Neural progenitor cell (in vitro differentiated cells): Measurements from ENCODE around the gene CPNE1. TPM values are rescaled to one million over a fixed set of nuclear protein-coding genes. Genes with fewer than 3 reads are reported as not detected.

Experiments
- DNase-seq: peaks from one replicate; pipeline ENCODE4 v3.0.0-alpha.2; 2016; ENCODE audit warnings: low spot score
- H2AFZ ChIP-seq: fragments of 200-600 bp; sonication (generic); replicated peaks from 2 replicates; pipeline ENCODE4 v1.6.1; 2016; ENCODE audit warnings: antibody characterized with exemption
- H3F3A ChIP-seq: fragments of 200-600 bp; sonication (generic); 2 replicates; pipeline ENCODE4 v1.6.1; 2016; ENCODE audit warnings: antibody characterized with exemption, low read depth
- H3K27ac ChIP-seq: fragments of 200-600 bp; sonication (generic); 2 replicates; pipeline ENCODE4 v1.5.1; 2016; ENCODE audit warnings: mild to moderate bottlenecking
- H3K27me3 ChIP-seq: fragments of 200-600 bp; sonication (generic); 2 replicates; pipeline ENCODE4 v1.6.1; 2016; ENCODE audit warnings: mild to moderate bottlenecking, moderate library complexity
- H3K36me3 ChIP-seq: fragments of 200-600 bp; sonication (generic); 2 replicates; pipeline ENCODE4 v1.5.1; 2016
- H3K4me1 ChIP-seq: fragments of 200-600 bp; sonication (generic); 2 replicates; pipeline ENCODE4 v1.6.1; 2016; ENCODE audit warnings: mixed run types
- H3K4me2 ChIP-seq: fragments of 200-600 bp; sonication (generic); 2 replicates; pipeline ENCODE4 v1.6.1; 2016
- H3K4me3 ChIP-seq: fragments of 200-600 bp; sonication (generic); 2 replicates; pipeline ENCODE4 v1.5.1; 2016
- H3K79me2 ChIP-seq: fragments of 200-600 bp; sonication (generic); 2 replicates; pipeline ENCODE4 v1.6.1; 2016; ENCODE audit warnings: low read depth
- H3K9ac ChIP-seq: fragments of 200-600 bp; sonication (generic); 2 replicates; pipeline ENCODE4 v1.6.1; 2016
- H3K9me3 ChIP-seq: fragments of 200-600 bp; sonication (generic); 2 replicates; pipeline ENCODE4 v1.5.1; 2016; ENCODE audit warnings: low read depth
- H4K20me1 ChIP-seq: fragments of 200-600 bp; sonication (generic); 2 replicates; pipeline ENCODE4 v1.6.1; 2016; ENCODE audit warnings: low read depth
- H3K27ac Mint-ChIP-seq: 3 replicates; pipeline ENCODE4 v1.8.0; 2021; ENCODE audit warnings: mixed read lengths
- H3K27me3 Mint-ChIP-seq: 2 replicates; pipeline ENCODE4 v1.8.0; 2022; ENCODE audit warnings: low read depth, mild to moderate bottlenecking, inconsistent platforms, moderate library complexity, mixed read lengths; ENCODE audit not compliant: insufficient read depth
- H3K36me3 Mint-ChIP-seq: 3 replicates; pipeline ENCODE4 v1.8.0; 2021; ENCODE audit warnings: mixed read lengths
- H3K4me1 Mint-ChIP-seq: 3 replicates; pipeline ENCODE4 v1.8.0; 2021; ENCODE audit warnings: mixed read lengths
- H3K4me3 Mint-ChIP-seq: 3 replicates; pipeline ENCODE4 v1.8.0; 2021; ENCODE audit warnings: mild to moderate bottlenecking, moderate library complexity, mixed read lengths
- H3K9me3 Mint-ChIP-seq: 3 replicates; pipeline ENCODE4 v1.8.0; 2020; ENCODE audit warnings: mixed read lengths
- EZH2 ChIP-seq: fragments of 200-600 bp; sonication (generic); IDR thresholded peaks from 2 replicates; pipeline ENCODE4 v1.6.1; 2017; ENCODE audit warnings: antibody characterized with exemption, mild to moderate bottlenecking, moderate library complexity
- EZH2phosphoT487 ChIP-seq: fragments of 200-600 bp; sonication (generic); IDR thresholded peaks from 2 replicates; pipeline ENCODE4 v1.6.1; 2017; ENCODE audit warnings: antibody characterized with exemption
- total RNA-seq: library from RNA; depleted of rRNA; stranded (reverse); fragments of >200 nt; gene quantifications from 2 replicates; pipeline ENCODE4 v1.2.3, GENCODE V29; 2015; ENCODE audit warnings: low replicate concordance
- TF ChIP-seq, protein P1 (sequence below): fragments of 200-600 bp; sonication (generic); IDR thresholded peaks from 2 replicates; pipeline ENCODE4 v1.5.1; 2017; ENCODE audit warnings: antibody characterized with exemption, mild to moderate bottlenecking

Gene CPNE1
- total RNA-seq, 1 donor from 2014 or later, result 140 TPM

DNA sequence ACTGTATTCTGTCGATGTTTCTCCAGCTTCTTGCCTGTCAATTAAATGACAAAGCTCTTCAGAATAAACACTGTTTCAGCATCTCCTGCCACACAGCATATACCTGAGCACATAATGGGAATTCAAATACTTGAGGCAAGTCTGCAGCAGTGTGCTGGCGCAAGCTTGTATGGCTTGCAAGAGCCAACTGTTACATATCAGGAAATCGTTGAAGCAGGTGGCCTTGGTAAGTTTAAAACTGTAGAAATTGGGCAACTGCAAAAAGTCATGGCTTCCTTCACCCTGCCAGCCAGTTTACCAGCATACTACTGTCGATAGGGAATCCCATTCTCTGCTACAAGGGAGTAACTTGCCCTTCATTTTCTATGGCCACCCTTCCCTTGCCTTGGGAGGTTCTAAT is 23.0 kb downstream of the CPNE1 start:
- Histone ChIP-seq H3K36me3 (no peaks in the 10 kb centered on the region), H3K4me3 (no peak overlapping the region), H3F3A (peaks cover 18% of the 10 kb centered on the region), H2AFZ (no peak overlapping the region), H3K4me1 (peaks cover 8% of the 10 kb centered on the region), H3K79me2 (peaks cover 100% of the 10 kb centered on the region), H3K9ac (no peak overlapping the region), H3K27me3 (no peaks in the 10 kb centered on the region), H4K20me1 (peaks cover 100% of the 10 kb centered on the region), H3K9me3 (no peaks in the 10 kb centered on the region), H3K4me2 (no peak overlapping the region), H3K27ac (no peak overlapping the region)
- Mint-ChIP-seq H3K4me3 (no peak overlapping the region), H3K4me1 (peaks cover 10% of the 10 kb centered on the region), H3K27ac (no peak overlapping the region), H3K9me3 (peaks cover 2% of the 10 kb centered on the region), H3K36me3 (peaks cover 20% of the 10 kb centered on the region), H3K27me3 (no peaks in the 10 kb centered on the region)
- TF ChIP-seq, protein P1, sequence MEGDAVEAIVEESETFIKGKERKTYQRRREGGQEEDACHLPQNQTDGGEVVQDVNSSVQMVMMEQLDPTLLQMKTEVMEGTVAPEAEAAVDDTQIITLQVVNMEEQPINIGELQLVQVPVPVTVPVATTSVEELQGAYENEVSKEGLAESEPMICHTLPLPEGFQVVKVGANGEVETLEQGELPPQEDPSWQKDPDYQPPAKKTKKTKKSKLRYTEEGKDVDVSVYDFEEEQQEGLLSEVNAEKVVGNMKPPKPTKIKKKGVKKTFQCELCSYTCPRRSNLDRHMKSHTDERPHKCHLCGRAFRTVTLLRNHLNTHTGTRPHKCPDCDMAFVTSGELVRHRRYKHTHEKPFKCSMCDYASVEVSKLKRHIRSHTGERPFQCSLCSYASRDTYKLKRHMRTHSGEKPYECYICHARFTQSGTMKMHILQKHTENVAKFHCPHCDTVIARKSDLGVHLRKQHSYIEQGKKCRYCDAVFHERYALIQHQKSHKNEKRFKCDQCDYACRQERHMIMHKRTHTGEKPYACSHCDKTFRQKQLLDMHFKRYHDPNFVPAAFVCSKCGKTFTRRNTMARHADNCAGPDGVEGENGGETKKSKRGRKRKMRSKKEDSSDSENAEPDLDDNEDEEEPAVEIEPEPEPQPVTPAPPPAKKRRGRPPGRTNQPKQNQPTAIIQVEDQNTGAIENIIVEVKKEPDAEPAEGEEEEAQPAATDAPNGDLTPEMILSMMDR, result no peak
- TF ChIP-seq EZH2 (no peak), EZH2phosphoT487 (no peak)
- no peak for DNase-seq

- Histone ChIP-seq H3K4me2 (no peak overlapping the region), H3K79me2 (peaks cover 100% of the 10 kb centered on the region), H3K27ac (no peak overlapping the region), H3K4me3 (no peak overlapping the region), H3K27me3 (no peaks in the 10 kb centered on the region), H3K9ac (no peak overlapping the region), H3K36me3 (no peaks in the 10 kb centered on the region), H2AFZ (no peak overlapping the region), H4K20me1 (peaks cover 100% of the 10 kb centered on the region), H3K9me3 (no peaks in the 10 kb centered on the region), H3K4me1 (peaks cover 8% of the 10 kb centered on the region), H3F3A (peaks cover 18% of the 10 kb centered on the region)
- no peak overlapping the region for H3K4me3 Mint-ChIP-seq
- peaks cover 19% of the 10 kb centered on the region for H3K36me3 Mint-ChIP-seq
- TF ChIP-seq EZH2phosphoT487 (no peak), EZH2 (no peak)
- TF ChIP-seq, protein P1, result no peak
- DNase-seq, result no peak
- H3K9me3 Mint-ChIP-seq, result no peaks in the 10 kb centered on the region
- no peak overlapping the region for H3K27ac Mint-ChIP-seq
- no peaks in the 10 kb centered on the region for H3K27me3 Mint-ChIP-seq
- H3K4me1 Mint-ChIP-seq, result peaks cover 12% of the 10 kb centered on the region
These were observed 24.0 kb downstream of the CPNE1 start for GRCh38 chr20:35640724-35641123.

DNA sequence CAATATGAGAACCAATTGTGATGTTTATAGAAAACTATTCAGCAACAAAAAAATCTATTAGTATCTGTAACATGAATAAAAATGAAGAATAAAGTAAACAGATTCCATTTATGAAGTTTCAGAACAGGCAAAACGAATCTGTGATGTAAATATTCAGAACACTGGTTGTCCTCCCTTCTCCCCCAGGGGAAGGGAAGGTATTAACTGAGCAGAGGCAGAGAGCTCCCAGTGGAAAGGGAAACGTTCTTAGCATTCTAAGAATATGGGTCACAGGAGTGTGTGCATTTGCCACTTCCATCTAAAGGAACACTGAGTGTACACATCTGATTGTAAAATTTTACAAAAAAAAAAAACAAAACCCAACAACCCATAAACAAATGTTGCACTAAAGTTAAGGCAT is 25.9 kb downstream of the CPNE1 start:
- Mint-ChIP-seq H3K4me3 (no peak overlapping the region), H3K27ac (no peak overlapping the region), H3K4me1 (peaks cover 12% of the 10 kb centered on the region), H3K9me3 (no peaks in the 10 kb centered on the region), H3K27me3 (no peaks in the 10 kb centered on the region), H3K36me3 (peaks cover 12% of the 10 kb centered on the region)
- no peaks in the 10 kb centered on the region for H3K9me3 ChIP-seq
- no peak overlapping the region for H3K4me3 ChIP-seq
- no peaks in the 10 kb centered on the region for H3K27me3 ChIP-seq
- peaks cover 99% of the 10 kb centered on the region for H3K79me2 ChIP-seq
- no peak overlapping the region for H2AFZ ChIP-seq
- H3K27ac ChIP-seq, result no peak overlapping the region
- no peak overlapping the region for H3K9ac ChIP-seq
- peaks cover 14% of the 10 kb centered on the region for H3F3A ChIP-seq
- peaks cover 86% of the 10 kb centered on the region for H4K20me1 ChIP-seq
- H3K4me1 ChIP-seq, result peaks cover 8% of the 10 kb centered on the region
- no peak for DNase-seq
- no peak overlapping the region for H3K4me2 ChIP-seq
- no peaks in the 10 kb centered on the region for H3K36me3 ChIP-seq
- TF ChIP-seq EZH2 (no peak), EZH2phosphoT487 (no peak)
- TF ChIP-seq, protein P1, result no peak

DNA sequence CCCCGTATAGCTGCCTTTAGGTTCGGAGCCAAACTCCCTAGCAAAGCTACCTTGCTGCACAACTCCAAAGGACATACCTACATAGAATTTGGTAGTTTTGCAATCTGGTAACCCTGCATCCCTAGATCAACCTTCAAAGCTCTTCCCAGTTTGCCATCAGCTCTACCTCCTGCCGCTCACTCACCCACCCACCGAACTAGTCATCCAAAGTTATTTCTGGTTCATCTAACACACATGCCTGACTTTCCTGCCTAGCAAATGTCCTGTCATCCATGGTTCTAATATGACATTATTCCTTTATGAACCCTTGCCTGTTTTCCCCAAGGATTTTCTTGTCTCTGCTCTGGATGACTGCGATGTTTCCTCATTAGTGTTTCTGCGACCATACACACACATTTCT is 27.4 kb downstream of the CPNE1 start:
- DNase-seq, result no peak
- Histone ChIP-seq H2AFZ (no peak overlapping the region), H3K9me3 (no peaks in the 10 kb centered on the region), H3K4me2 (no peak overlapping the region), H3K4me3 (no peak overlapping the region), H4K20me1 (peaks cover 86% of the 10 kb centered on the region), H3F3A (peaks cover 14% of the 10 kb centered on the region), H3K27me3 (no peaks in the 10 kb centered on the region), H3K9ac (no peak overlapping the region), H3K79me2 (peaks cover 96% of the 10 kb centered on the region), H3K27ac (no peak overlapping the region), H3K36me3 (no peaks in the 10 kb centered on the region), H3K4me1 (no peaks in the 10 kb centered on the region)
- no peaks in the 10 kb centered on the region for H3K9me3 Mint-ChIP-seq
- H3K4me3 Mint-ChIP-seq, result no peak overlapping the region
- peaks cover 12% of the 10 kb centered on the region for H3K4me1 Mint-ChIP-seq
- TF ChIP-seq, protein P1, result no peak
- no peak for TF ChIP-seq EZH2phosphoT487
- no peak for TF ChIP-seq EZH2
- H3K36me3 Mint-ChIP-seq, result peaks cover 11% of the 10 kb centered on the region
- no peak overlapping the region for H3K27ac Mint-ChIP-seq
- H3K27me3 Mint-ChIP-seq, result no peaks in the 10 kb centered on the region
